NT2/D1 (cell line): ENCODE measurements around the gene CNIH3.
"Not testable (repeated sequence)": the region's sequence is repeated elsewhere in the genome, so short reads cannot be mapped to it uniquely, and the experiment has no call there.

Experiments
- DNase-seq: peaks from one replicate; pipeline ENCODE4 v3.0.0-alpha.2; 2011; ENCODE audit warnings: low read depth, low spot score
- H3K27me3 ChIP-seq: 2 replicates; pipeline ENCODE4 v1.6.0; 2011; ENCODE audit warnings: mild to moderate bottlenecking; ENCODE audit not compliant: insufficient read length, insufficient read depth
- H3K36me3 ChIP-seq: 2 replicates; pipeline ENCODE4 v1.6.1; 2011; ENCODE audit warnings: mild to moderate bottlenecking, low read length, mixed read lengths; ENCODE audit not compliant: insufficient read depth, insufficient read length
- H3K4me1 ChIP-seq: 2 replicates; pipeline ENCODE4 v1.5.1; 2011; ENCODE audit not compliant: insufficient read depth, insufficient read length
- H3K4me3 ChIP-seq: 2 replicates; pipeline ENCODE4 v1.5.1; 2011; ENCODE audit warnings: low read depth; ENCODE audit not compliant: insufficient read length
- H3K9ac ChIP-seq: 2 replicates; pipeline ENCODE4 v1.6.0; 2011; ENCODE audit warnings: low read depth; ENCODE audit not compliant: insufficient read length
- H3K9me3 ChIP-seq: 2 replicates; pipeline ENCODE4 v1.5.1; 2011; ENCODE audit warnings: mild to moderate bottlenecking, low read length; ENCODE audit not compliant: insufficient read depth
- SUZ12 ChIP-seq: IDR thresholded peaks from 2 replicates; pipeline ENCODE4 v1.6.1; 2011; ENCODE audit not compliant: insufficient read length, insufficient read depth; ENCODE audit errors: extremely low read depth
- YY1 ChIP-seq: IDR thresholded peaks from 2 replicates; pipeline ENCODE4 v1.6.1; 2011; ENCODE audit not compliant: insufficient read length, insufficient read depth
- ZNF274 ChIP-seq: IDR thresholded peaks from 2 replicates; pipeline ENCODE4 v1.6.1; 2011; ENCODE audit warnings: mild to moderate bottlenecking, low read depth, low read length

CNIH3 gene

GRCh38 chr1:224615861-224616755 is at the start of gene CNIH3:
Gene CNIH3, plus strand, starts transcription at chr1:224616317. Its CDS starts 858 bp downstream, at chr1:224617175.
- Histone ChIP-seq H3K9me3 (no peaks in the 10 kb centered on the region), H3K36me3 (peaks cover 4% of the 10 kb centered on the region), H3K27me3 (peaks cover 57% of the 10 kb centered on the region), H3K9ac (peak within 1 kb of the TSS; percentile 78), H3K4me1 (peaks cover 3% of the 10 kb centered on the region), H3K4me3 (peak within 1 kb of the TSS; percentile 71)
- TF ChIP-seq ZNF274 (no peak), YY1 (no peak), SUZ12 (peak; percentile 18)
- peak; percentile 91 for DNase-seq

GRCh38 chr1:224566492-224566891 is 49.6 kb upstream of the CNIH3 start:
- H3K9ac ChIP-seq, H3K9me3 ChIP-seq, H3K4me1 ChIP-seq, H3K36me3 ChIP-seq, H3K4me3 ChIP-seq, H3K27me3 ChIP-seq, DNase-seq: not testable (repeated sequence)

- Histone ChIP-seq H3K27me3 (no peaks in the 10 kb centered on the region), H3K36me3 (no peaks in the 10 kb centered on the region), H3K4me1 (no peaks in the 10 kb centered on the region), H3K9ac (no peak overlapping the region), H3K4me3 (no peak overlapping the region), H3K9me3 (no peaks in the 10 kb centered on the region)
- DNase-seq, result no peak
- no peak for TF ChIP-seq YY1
- TF ChIP-seq ZNF274, result no peak
- no peak for TF ChIP-seq SUZ12
Observed at GRCh38 chr1:224569276-224569675, 46.8 kb upstream of the CNIH3 start.

DNA sequence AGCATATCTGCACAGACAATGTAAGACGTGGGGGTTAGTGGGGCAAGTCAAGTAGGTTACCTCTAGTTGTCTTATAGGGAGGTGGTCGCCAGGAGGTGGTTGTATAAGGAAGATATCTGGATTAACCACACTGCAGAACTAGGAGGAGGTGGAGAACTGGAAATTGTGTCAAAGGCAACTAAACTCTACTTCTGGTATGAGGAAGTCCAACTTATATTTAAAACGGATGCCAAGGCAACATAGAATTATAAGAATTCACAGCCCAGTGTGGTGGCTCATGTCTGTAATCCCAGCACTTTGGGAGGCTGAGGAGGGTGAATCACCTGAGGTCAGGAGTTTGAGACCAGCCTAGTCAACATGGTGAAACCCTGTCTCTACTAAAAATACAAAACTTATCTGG is 44.1 kb upstream of the CNIH3 start:
- H3K9me3 ChIP-seq, H3K27me3 ChIP-seq: not testable (repeated sequence)

GRCh38 chr1:224579526-224579925 is 36.6 kb upstream of the CNIH3 start:
- no peaks in the 10 kb centered on the region for H3K36me3 ChIP-seq
- H3K27me3 ChIP-seq, result no peaks in the 10 kb centered on the region
- no peak overlapping the region for H3K4me3 ChIP-seq
- no peaks in the 10 kb centered on the region for H3K4me1 ChIP-seq
- H3K9me3 ChIP-seq, result peaks cover 4% of the 10 kb centered on the region; the same call in 1 of the 2 replicates
- peak; percentile 16 for DNase-seq
- H3K9ac ChIP-seq, result no peak overlapping the region
- TF ChIP-seq YY1 (no peak), ZNF274 (no peak), SUZ12 (no peak)

More for the DNA sequence above, 44.1 kb upstream of the CNIH3 start:
- DNase-seq, H3K36me3 ChIP-seq, H3K4me3 ChIP-seq, H3K9ac ChIP-seq, H3K4me1 ChIP-seq: not testable (repeated sequence)

- Histone ChIP-seq H3K4me1 (no peaks in the 10 kb centered on the region), H3K27me3 (no peaks in the 10 kb centered on the region), H3K4me3 (no peak overlapping the region), H3K9me3 (peaks cover 4% of the 10 kb centered on the region; the same call in 1 of the 2 replicates), H3K36me3 (no peaks in the 10 kb centered on the region), H3K9ac (no peak overlapping the region)
- TF ChIP-seq ZNF274 (no peak), SUZ12 (no peak), YY1 (no peak)
- no peak for DNase-seq
Observed at GRCh38 chr1:224580006-224580405, 36.1 kb upstream of the CNIH3 start.

DNA sequence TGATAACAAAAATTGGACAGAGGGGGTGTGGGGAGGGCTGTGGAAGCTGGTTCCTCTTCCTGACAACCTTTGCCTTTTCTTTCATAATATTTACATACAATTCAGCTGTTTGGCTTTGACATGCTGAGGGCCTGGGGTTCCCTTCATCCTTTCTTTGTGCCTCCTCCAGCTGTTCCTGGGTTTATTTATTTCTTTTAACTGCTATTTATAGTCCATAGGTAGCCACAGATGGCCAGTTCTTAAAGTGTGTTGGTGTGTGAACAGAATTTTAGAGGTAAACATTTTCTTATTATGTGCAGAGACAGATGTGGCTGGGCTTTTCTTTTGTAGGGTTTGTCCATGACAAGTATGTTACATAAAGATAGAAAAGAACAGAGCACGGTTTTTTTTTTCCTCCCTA is 34.1 kb upstream of the CNIH3 start:
- TF ChIP-seq SUZ12 (no peak), ZNF274 (no peak), YY1 (no peak)
- H3K27me3 ChIP-seq, result no peaks in the 10 kb centered on the region
- no peaks in the 10 kb centered on the region for H3K4me1 ChIP-seq
- no peak overlapping the region for H3K9ac ChIP-seq
- no peaks in the 10 kb centered on the region for H3K36me3 ChIP-seq
- no peaks in the 10 kb centered on the region; the same call in 1 of the 2 replicates for H3K9me3 ChIP-seq
- no peak for DNase-seq
- H3K4me3 ChIP-seq, result no peak overlapping the region

DNA sequence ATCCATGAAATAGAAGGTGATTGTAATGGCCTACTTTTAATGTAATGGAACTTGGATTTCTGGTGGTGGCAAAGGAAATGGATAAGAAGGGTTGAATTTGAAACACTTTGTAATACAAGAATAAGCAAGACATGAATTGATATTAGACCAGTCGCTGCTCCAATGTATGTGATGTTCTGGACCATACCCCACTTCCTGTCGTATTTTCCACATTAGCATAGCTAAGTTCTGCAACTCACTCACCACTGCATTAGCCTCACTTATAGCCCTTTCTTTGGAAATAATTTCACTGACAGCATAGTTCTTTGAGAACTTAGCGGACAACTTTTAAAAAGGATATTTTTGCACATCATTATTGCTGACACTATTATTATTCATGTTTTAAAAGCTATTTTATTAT is 32.3 kb upstream of the CNIH3 start:
- H3K4me3 ChIP-seq, result no peak overlapping the region
- H3K4me1 ChIP-seq, result no peaks in the 10 kb centered on the region
- no peaks in the 10 kb centered on the region for H3K27me3 ChIP-seq
- H3K36me3 ChIP-seq, result no peaks in the 10 kb centered on the region
- H3K9ac ChIP-seq, result no peak overlapping the region
- DNase-seq, result no peak
- no peaks in the 10 kb centered on the region for H3K9me3 ChIP-seq
- TF ChIP-seq YY1 (no peak), ZNF274 (no peak), SUZ12 (no peak)
